ENCODE results near the gene COL15A1.

- TF ChIP-seq, protein P1, sequence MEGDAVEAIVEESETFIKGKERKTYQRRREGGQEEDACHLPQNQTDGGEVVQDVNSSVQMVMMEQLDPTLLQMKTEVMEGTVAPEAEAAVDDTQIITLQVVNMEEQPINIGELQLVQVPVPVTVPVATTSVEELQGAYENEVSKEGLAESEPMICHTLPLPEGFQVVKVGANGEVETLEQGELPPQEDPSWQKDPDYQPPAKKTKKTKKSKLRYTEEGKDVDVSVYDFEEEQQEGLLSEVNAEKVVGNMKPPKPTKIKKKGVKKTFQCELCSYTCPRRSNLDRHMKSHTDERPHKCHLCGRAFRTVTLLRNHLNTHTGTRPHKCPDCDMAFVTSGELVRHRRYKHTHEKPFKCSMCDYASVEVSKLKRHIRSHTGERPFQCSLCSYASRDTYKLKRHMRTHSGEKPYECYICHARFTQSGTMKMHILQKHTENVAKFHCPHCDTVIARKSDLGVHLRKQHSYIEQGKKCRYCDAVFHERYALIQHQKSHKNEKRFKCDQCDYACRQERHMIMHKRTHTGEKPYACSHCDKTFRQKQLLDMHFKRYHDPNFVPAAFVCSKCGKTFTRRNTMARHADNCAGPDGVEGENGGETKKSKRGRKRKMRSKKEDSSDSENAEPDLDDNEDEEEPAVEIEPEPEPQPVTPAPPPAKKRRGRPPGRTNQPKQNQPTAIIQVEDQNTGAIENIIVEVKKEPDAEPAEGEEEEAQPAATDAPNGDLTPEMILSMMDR (IDR thresholded peaks at IDR 0.05), result no peak
- TF ChIP-seq EP300 (IDR thresholded peaks at IDR 0.05) (no peak), POLR2A (IDR thresholded peaks at IDR 0.05) (no peak)
Measured at GRCh38 chr9:99114846-99115500, 171.3 kb downstream of the COL15A1 start.

Data from tibial nerve (tissue), 4 donors.